ENCODE measurements around the gene TRAF1.

TRAF1 gene

GRCh38 chr9:120889606-120890271 is 36.9 kb downstream of the TRAF1 start:
- H3K9ac ChIP-seq (ENCODE audit: low read depth, low read length), result no peak overlapping the region
- no peaks in the 10 kb centered on the region for H3K36me3 ChIP-seq (ENCODE audit: insufficient read depth, low read depth, low read length)
- H3K27me3 ChIP-seq (ENCODE audit: insufficient read depth, low read length), result peaks cover 16% of the 10 kb centered on the region
- H3K9me3 ChIP-seq (ENCODE audit: insufficient read depth, low read depth, low read length), result no peaks in the 10 kb centered on the region
- H3K27ac ChIP-seq (ENCODE audit: low read length), result no peak overlapping the region
- no peaks in the 10 kb centered on the region; the same call in 1 of the 2 replicates for H3K4me1 ChIP-seq (ENCODE audit: insufficient read depth, low read length)
- no peak overlapping the region for H3K4me3 ChIP-seq (ENCODE audit: low read length)

DNA sequence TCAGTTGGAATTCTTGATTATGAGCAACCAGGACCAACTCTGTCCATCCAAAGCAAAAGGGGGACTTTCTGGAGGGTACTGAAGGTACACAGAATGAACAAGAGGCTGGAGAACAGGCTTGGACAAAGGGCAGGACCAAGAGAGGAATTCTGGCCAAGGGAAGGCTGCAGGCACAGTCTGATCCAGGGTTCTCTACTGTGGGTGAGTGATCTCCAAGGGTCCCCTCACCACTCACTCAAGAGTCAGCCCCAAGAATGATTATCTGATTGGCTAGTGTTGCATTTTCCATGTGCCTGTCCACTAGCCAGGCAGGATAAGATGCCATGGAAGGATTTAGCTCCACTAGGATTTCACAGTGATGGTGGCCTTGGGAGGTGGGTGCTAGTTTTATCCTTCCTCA is 38.0 kb downstream of the TRAF1 start:
- Histone ChIP-seq H3K4me3 (ENCODE audit: low read length) (no peak overlapping the region), H3K9me3 (ENCODE audit: insufficient read depth, low read depth, low read length) (no peaks in the 10 kb centered on the region), H3K27ac (ENCODE audit: low read length) (no peak overlapping the region), H3K9ac (ENCODE audit: low read depth, low read length) (no peak overlapping the region), H3K36me3 (ENCODE audit: insufficient read depth, low read depth, low read length) (no peaks in the 10 kb centered on the region), H3K27me3 (ENCODE audit: insufficient read depth, low read length) (peaks cover 5% of the 10 kb centered on the region), H3K4me1 (ENCODE audit: insufficient read depth, low read length) (no peaks in the 10 kb centered on the region; the same call in 1 of the 2 replicates)

- H3K9me3 ChIP-seq (ENCODE audit: insufficient read depth, low read depth, low read length), result no peaks in the 10 kb centered on the region
- H3K9ac ChIP-seq (ENCODE audit: low read depth, low read length), result no peak overlapping the region
- no peaks in the 10 kb centered on the region for H3K27me3 ChIP-seq (ENCODE audit: insufficient read depth, low read length)
- no peak overlapping the region for H3K4me3 ChIP-seq (ENCODE audit: low read length)
- H3K4me1 ChIP-seq (ENCODE audit: insufficient read depth, low read length), result no peaks in the 10 kb centered on the region; the same call in 1 of the 2 replicates
- H3K36me3 ChIP-seq (ENCODE audit: insufficient read depth, low read depth, low read length), result no peaks in the 10 kb centered on the region
- H3K27ac ChIP-seq (ENCODE audit: low read length), result no peak overlapping the region
Measured at GRCh38 chr9:120886490-120886967, 40.1 kb downstream of the TRAF1 start.

DNA sequence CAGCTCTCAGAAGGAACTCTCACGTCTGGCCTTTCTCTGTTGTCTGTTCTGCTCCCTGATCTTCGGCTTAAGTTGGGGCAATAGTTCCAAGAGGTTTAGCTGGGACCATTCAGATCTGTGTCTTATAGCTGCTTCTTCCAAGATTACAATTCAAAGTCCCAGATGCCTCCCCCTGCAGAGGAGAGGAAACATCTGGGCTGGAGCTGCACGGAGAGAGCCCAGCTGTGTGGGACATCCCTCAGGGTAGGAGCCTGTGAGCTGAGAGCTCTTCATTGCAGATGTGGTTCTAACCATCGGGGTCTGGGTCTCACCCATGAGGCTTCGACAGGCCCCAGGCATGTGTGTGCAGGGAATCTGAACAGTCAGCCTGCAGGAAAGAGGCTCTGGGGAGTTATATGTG is 40.6 kb downstream of the TRAF1 start:
- Histone ChIP-seq H3K4me1 (ENCODE audit: insufficient read depth, low read length) (no peaks in the 10 kb centered on the region; the same call in 1 of the 2 replicates), H3K27me3 (ENCODE audit: insufficient read depth, low read length) (no peaks in the 10 kb centered on the region), H3K9me3 (ENCODE audit: insufficient read depth, low read depth, low read length) (no peaks in the 10 kb centered on the region), H3K36me3 (ENCODE audit: insufficient read depth, low read depth, low read length) (no peaks in the 10 kb centered on the region), H3K9ac (ENCODE audit: low read depth, low read length) (no peak overlapping the region), H3K4me3 (ENCODE audit: low read length) (no peak overlapping the region), H3K27ac (ENCODE audit: low read length) (no peak overlapping the region)

- no peak overlapping the region for H3K27ac ChIP-seq (ENCODE audit: low read length)
- H3K9ac ChIP-seq (ENCODE audit: low read depth, low read length), result no peak overlapping the region
- no peaks in the 10 kb centered on the region for H3K9me3 ChIP-seq (ENCODE audit: insufficient read depth, low read depth, low read length)
- H3K36me3 ChIP-seq (ENCODE audit: insufficient read depth, low read depth, low read length), result no peaks in the 10 kb centered on the region
- no peaks in the 10 kb centered on the region; the same call in 1 of the 2 replicates for H3K4me1 ChIP-seq (ENCODE audit: insufficient read depth, low read length)
- H3K4me3 ChIP-seq (ENCODE audit: low read length), result no peak overlapping the region
- H3K27me3 ChIP-seq (ENCODE audit: insufficient read depth, low read length), result no peaks in the 10 kb centered on the region
Measured at GRCh38 chr9:120885457-120885856, 41.1 kb downstream of the TRAF1 start.

- Histone ChIP-seq H3K9me3 (ENCODE audit: insufficient read depth, low read depth, low read length) (no peaks in the 10 kb centered on the region), H3K9ac (ENCODE audit: low read depth, low read length) (no peak overlapping the region), H3K27ac (ENCODE audit: low read length) (no peak overlapping the region), H3K27me3 (ENCODE audit: insufficient read depth, low read length) (0 out of 2 replicates have a peak, but pooled peaks cover under 1% of the 10 kb centered on the region), H3K4me1 (ENCODE audit: insufficient read depth, low read length) (no peaks in the 10 kb centered on the region), H3K36me3 (ENCODE audit: insufficient read depth, low read depth, low read length) (no peaks in the 10 kb centered on the region), H3K4me3 (ENCODE audit: low read length) (no peak overlapping the region)
Measured at GRCh38 chr9:120883608-120883996, 43.0 kb downstream of the TRAF1 start.

DNA sequence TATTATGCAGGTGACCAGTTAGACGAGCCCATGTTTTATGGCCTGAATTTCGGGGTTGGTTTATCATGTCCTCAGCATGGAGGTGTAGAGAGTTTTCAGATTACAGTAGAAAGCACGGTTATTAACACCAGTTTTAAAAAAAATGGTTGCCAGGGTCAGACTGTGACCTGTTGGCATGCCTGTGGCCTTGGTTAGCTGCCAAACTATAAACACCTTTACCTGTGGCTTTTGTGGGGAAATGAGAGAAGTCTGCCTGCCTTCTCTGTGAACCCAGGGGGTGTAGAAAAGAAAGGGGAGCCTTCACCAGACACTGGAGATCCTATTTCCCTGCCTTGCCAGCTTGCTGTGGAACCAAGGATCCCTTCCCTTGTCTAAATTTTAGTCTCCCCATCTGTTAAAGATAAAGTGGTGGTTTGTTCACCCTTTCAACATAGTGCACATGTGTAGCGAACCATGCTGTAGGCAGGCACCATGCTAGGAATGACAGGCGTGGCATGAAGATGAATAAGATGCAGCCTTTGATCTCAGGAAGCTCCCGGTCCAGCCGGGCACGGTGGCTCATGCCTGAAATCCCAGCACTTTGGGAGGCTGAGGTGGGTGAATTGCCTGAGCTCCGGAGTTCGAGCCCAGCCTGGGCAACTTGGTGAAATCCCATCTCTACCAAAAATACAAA is 43.5 kb downstream of the TRAF1 start:
- Histone ChIP-seq H3K27me3 (ENCODE audit: insufficient read depth, low read length) (peaks cover 6% of the 10 kb centered on the region; the same call in 1 of the 2 replicates), H3K9me3 (ENCODE audit: insufficient read depth, low read depth, low read length) (no peaks in the 10 kb centered on the region), H3K4me3 (ENCODE audit: low read length) (no peak overlapping the region), H3K9ac (ENCODE audit: low read depth, low read length) (no peak overlapping the region), H3K36me3 (ENCODE audit: insufficient read depth, low read depth, low read length) (no peaks in the 10 kb centered on the region), H3K4me1 (ENCODE audit: insufficient read depth, low read length) (no peaks in the 10 kb centered on the region; the same call in 1 of the 2 replicates), H3K27ac (ENCODE audit: low read length) (no peak overlapping the region)

- Histone ChIP-seq H3K4me3 (ENCODE audit: low read length) (no peak overlapping the region), H3K27ac (ENCODE audit: low read length) (no peak overlapping the region), H3K9me3 (ENCODE audit: insufficient read depth, low read depth, low read length) (no peaks in the 10 kb centered on the region), H3K27me3 (ENCODE audit: insufficient read depth, low read length) (peaks cover 13% of the 10 kb centered on the region; the same call in 1 of the 2 replicates), H3K4me1 (ENCODE audit: insufficient read depth, low read length) (peaks cover 10% of the 10 kb centered on the region; the same call in 1 of the 2 replicates), H3K9ac (ENCODE audit: low read depth, low read length) (no peak overlapping the region), H3K36me3 (ENCODE audit: insufficient read depth, low read depth, low read length) (no peaks in the 10 kb centered on the region)
Measured at GRCh38 chr9:120879446-120879845, 47.1 kb downstream of the TRAF1 start.

- Histone ChIP-seq H3K27me3 (ENCODE audit: insufficient read depth, low read length) (peaks cover 13% of the 10 kb centered on the region; the same call in 1 of the 2 replicates), H3K9me3 (ENCODE audit: insufficient read depth, low read depth, low read length) (no peaks in the 10 kb centered on the region), H3K4me3 (ENCODE audit: low read length) (no peak overlapping the region), H3K4me1 (ENCODE audit: insufficient read depth, low read length) (peaks cover 18% of the 10 kb centered on the region), H3K9ac (ENCODE audit: low read depth, low read length) (no peak overlapping the region), H3K27ac (ENCODE audit: low read length) (no peak overlapping the region), H3K36me3 (ENCODE audit: insufficient read depth, low read depth, low read length) (no peaks in the 10 kb centered on the region)
Measured at GRCh38 chr9:120878188-120879130, 48.1 kb downstream of the TRAF1 start.

DNA sequence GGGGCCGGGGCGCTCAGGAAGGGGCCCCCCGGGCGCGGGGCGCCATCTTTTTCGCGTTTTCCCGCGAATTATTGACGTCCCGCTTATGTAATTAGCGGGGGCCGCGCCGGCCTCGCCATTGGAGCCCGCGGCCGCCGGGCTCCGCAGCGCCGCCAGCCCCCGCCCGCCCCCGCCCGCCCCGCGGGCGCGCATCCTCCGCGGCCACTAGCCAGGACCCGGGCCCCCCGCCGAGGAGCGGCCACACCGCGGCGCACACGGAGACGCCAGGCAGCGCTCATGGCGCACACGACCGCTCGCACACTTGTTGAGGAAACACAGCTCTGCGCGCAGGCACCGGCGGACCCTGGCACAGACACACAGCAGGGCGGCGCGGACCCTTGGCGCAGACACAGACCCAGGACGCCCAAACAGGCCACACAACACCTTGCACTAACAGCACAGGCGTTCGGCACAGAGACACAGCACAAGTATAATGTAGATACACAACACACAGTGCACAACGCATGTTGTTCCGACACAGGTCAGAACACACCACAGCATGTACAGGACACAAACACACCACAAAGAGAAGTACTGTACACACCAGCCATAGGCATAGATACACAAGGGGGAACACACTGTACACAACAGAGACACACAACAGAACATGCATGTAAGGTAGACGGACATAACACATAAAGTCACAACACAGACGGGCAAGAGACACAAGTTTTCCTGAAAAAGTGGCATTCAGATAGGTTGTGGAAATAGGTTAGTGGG is 49.1 kb downstream of the TRAF1 start:
- Histone ChIP-seq H3K9me3 (ENCODE audit: insufficient read depth, low read depth, low read length) (no peaks in the 10 kb centered on the region), H3K27ac (ENCODE audit: low read length) (no peak overlapping the region), H3K4me3 (ENCODE audit: low read length) (peak overlapping the region; percentile 68), H3K36me3 (ENCODE audit: insufficient read depth, low read depth, low read length) (no peaks in the 10 kb centered on the region), H3K27me3 (ENCODE audit: insufficient read depth, low read length) (peaks cover 13% of the 10 kb centered on the region; the same call in 1 of the 2 replicates), H3K9ac (ENCODE audit: low read depth, low read length) (peak overlapping the region; percentile 59; the same call in 1 of the 2 replicates), H3K4me1 (ENCODE audit: insufficient read depth, low read length) (peaks cover 26% of the 10 kb centered on the region)

Measured in iPS-20b (cell line).